Transverse colon (tissue), 4 donors: Measurements from ENCODE around the gene MDFI. TPM values are rescaled to one million over a fixed set of nuclear protein-coding genes. Genes with fewer than 3 reads are reported as not detected.

Experiments used
- DNase-seq: peaks from one replicate; pipeline ENCODE4 v3.0.0-alpha.2; 2019
- H3K27ac ChIP-seq, 4 donors: fragments of 200-600 bp; sonication (generic); 2 replicates each; pipeline ENCODE4 v1.5.1; 2016 to 2018; ENCODE audit warnings: inconsistent platforms in 4 of 4
- H3K27me3 ChIP-seq: fragments of 200-600 bp; sonication (generic); 2 replicates; pipeline ENCODE4 v1.5.1; 2017; ENCODE audit warnings: inconsistent platforms
- H3K36me3 ChIP-seq, 4 donors: fragments of 200-600 bp; sonication (generic); 2 replicates each; pipeline ENCODE4 v1.5.1; 2017 to 2019; ENCODE audit warnings: inconsistent platforms in 4 of 4
- H3K4me1 ChIP-seq, 4 donors: fragments of 200-600 bp; sonication (generic); 2 replicates each; pipeline ENCODE4 v1.5.1; 2017 to 2020; ENCODE audit warnings: inconsistent platforms in 4 of 4
- H3K4me3 ChIP-seq, 4 donors: fragments of 200-600 bp; sonication (generic); 1 replicate in 1 of 4; 2 replicates in 3 of 4; pipeline versions ENCODE4 v1.5.1 to v1.6.1; 2017 to 2019; ENCODE audit warnings: inconsistent platforms in 4 of 4
- H3K9me3 ChIP-seq, 2 donors: fragments of 200-600 bp; sonication (generic); 2 replicates each; pipeline ENCODE4 v1.5.1; 2017 to 2019; ENCODE audit warnings: inconsistent platforms in 2 of 2
- EP300 ChIP-seq: sonication (generic); formaldehyde crosslinking; IDR thresholded peaks from one replicate; pipeline ENCODE4 v1.6.1; 2017; ENCODE audit warnings: antibody characterized with exemption, low read depth
- POLR2A ChIP-seq: fragments of 450-650 bp; IDR thresholded peaks from one replicate; pipeline ENCODE4 v1.6.1; 2016; ENCODE audit warnings: antibody characterized with exemption, mild to moderate bottlenecking, moderate library complexity
- POLR2AphosphoS5 ChIP-seq, 3 donors: sonication (generic); formaldehyde crosslinking; IDR thresholded peaks; one replicate each; pipeline ENCODE4 v1.6.1; 2016; ENCODE audit warnings: antibody characterized with exemption in 3 of 3
- WGBS, 2 donors: methylation state at CpG; one replicate each; pipeline ENCODE4 v1.1.5; 2018; ENCODE audit warnings: low coverage in 1 of 2; 5-methylcytosine and 5-hydroxymethylcytosine counted together
- in situ Hi-C, 4 donors: fragments of 200-750 bp; cut with MboI; loops; one replicate each; pipeline versions ENCODE4 v1.15.0 to v1.15.1; 2017; ENCODE audit warnings: low sequenced_read_pairs in 3 of 4, low pct_ligation_motif_present in 1 of 4, low pct_unique_long_range_greater_than_20kb in 1 of 4
- intact Hi-C: fragments of 100-400 bp; cut with DNase I; formaldehyde crosslinking; loops from one replicate; pipeline ENCODE4 v1.15.1; 2023; ENCODE audit warnings: low total_unique reads
- total RNA-seq, 4 donors: library from RNA; depleted of rRNA; stranded (reverse); fragments of >200 nt; gene quantifications; one replicate each; pipeline ENCODE4 v1.1.0, GENCODE V29; 2016
- TF ChIP-seq, protein P1 (sequence below), 5 experiments: fragments of 200-600 bp in 3 of 5; fragments of 450-650 bp in 2 of 5; sonication (generic) in 3 of 5; IDR thresholded peaks; 1 replicate in 2 of 5; 2 replicates in 3 of 5; pipeline ENCODE4 v1.5.1; 2016 to 2017; ENCODE audit warnings: antibody characterized with exemption in 5 of 5, inconsistent platforms in 3 of 5, mild to moderate bottlenecking in 2 of 5, moderate library complexity in 1 of 5

MDFI gene
- total RNA-seq, 4 donors from 2014 or later = 2.1 to 2.2 TPM; not detected in 2

DNA sequence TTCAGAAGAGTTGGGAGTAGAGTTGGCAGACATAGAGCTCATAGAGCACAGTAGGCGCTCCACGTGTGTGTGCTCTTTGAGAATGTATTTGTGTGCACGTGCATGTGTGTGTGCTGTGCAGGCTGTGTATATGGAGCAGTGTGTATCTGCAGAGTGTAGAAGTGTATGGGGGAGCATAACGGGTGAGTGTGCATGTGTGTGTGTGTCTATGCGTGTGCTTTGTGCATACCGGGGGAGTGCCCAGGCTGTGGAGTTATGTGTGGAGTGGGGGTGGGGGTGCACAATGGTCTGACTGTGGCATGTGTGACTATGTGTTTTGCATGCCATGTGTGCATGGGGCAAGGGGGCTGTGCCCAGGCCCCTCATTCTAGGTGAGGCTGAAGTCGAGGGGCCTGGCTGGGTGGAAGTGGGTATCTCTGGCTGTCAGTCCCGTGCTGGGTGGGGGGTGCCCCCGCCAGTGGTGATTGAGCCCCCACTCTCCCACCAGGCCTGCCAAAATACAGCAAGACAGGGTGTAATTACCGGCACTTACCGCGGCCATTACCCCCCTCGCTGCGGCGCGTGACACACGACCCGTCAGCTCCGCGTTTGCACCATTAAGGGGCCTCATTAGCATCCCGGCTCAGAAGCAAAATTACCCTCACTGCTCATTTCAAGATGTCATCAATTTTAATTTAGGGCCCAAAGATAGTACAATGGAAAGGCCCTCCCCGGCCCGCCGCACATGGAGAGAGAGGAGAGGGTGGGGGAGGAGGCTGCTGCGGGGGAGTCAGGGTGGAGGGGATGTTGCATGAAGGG is 39.1 kb downstream of the MDFI start:
- H3K9me3 ChIP-seq = no peaks in the 10 kb centered on the region
- TF ChIP-seq, protein P1, sequence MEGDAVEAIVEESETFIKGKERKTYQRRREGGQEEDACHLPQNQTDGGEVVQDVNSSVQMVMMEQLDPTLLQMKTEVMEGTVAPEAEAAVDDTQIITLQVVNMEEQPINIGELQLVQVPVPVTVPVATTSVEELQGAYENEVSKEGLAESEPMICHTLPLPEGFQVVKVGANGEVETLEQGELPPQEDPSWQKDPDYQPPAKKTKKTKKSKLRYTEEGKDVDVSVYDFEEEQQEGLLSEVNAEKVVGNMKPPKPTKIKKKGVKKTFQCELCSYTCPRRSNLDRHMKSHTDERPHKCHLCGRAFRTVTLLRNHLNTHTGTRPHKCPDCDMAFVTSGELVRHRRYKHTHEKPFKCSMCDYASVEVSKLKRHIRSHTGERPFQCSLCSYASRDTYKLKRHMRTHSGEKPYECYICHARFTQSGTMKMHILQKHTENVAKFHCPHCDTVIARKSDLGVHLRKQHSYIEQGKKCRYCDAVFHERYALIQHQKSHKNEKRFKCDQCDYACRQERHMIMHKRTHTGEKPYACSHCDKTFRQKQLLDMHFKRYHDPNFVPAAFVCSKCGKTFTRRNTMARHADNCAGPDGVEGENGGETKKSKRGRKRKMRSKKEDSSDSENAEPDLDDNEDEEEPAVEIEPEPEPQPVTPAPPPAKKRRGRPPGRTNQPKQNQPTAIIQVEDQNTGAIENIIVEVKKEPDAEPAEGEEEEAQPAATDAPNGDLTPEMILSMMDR (IDR thresholded peaks at IDR 0.05) = no peak
- no peak for TF ChIP-seq POLR2AphosphoS5 (IDR thresholded peaks at IDR 0.05)
- no peak for TF ChIP-seq POLR2A
- TF ChIP-seq EP300 = no peak
- H3K4me3 ChIP-seq = no peak overlapping the region
- no peaks in the 10 kb centered on the region for H3K36me3 ChIP-seq
- 90 to 93% methylated on average over 15 to 25 of the region's 25 CpGs for WGBS, 2 donors
- no peak for DNase-seq
- in situ Hi-C loops = loop anchor here in 2 of 4 donors (10.0 to 25.0 kb wide), 3 partner anchors 83 to 315 kb away; no protein-coding TSS in a partner anchor
- H3K27ac ChIP-seq = no peak overlapping the region
- intact Hi-C loops = no loop called here
- H3K27me3 ChIP-seq = no peaks in the 10 kb centered on the region
- H3K4me1 ChIP-seq = peaks cover 0 to 5% (median 5%) of the 10 kb centered on the region in 4 donors

DNA sequence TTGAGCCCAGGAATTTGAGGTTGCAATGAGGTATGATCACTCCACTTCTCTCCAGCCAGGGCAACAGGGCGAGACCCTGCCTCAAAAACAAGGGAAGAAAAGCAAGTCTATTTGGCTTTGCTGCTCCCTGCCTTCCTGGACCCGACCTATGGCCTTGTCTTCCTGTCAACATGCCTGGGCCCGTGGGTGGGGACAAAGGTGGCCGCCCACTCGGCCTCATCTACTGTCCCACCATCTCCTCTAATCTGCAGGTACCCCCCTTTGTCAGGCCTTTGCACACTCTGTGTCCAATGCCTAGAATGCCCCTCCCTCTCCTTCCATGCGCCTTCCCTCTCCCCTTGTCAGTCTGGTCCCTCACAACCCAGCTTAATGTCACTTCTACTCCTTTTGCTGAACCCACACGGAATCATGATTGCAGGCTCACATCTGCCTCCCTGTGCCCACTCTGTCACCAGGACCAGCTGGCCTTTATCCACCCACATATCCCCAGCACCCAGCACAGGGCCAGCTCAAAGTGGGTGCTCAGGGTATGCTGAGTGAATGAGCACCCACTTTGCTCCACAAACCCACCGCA is 40.3 kb downstream of the MDFI start:
- in situ Hi-C loops = loop anchor here in 2 of 4 donors (10.0 to 25.0 kb wide), 3 partner anchors 84 to 316 kb away; no protein-coding TSS in a partner anchor
- 84 to 90% methylated on average over 2 to 8 of the region's 8 CpGs for WGBS, 2 donors
- DNase-seq = no peak
- TF ChIP-seq POLR2A = no peak
- no peak for TF ChIP-seq POLR2AphosphoS5 (IDR thresholded peaks at IDR 0.05)
- no peak for TF ChIP-seq EP300
- TF ChIP-seq, protein P1 (IDR thresholded peaks at IDR 0.05) = no peak
- H3K27me3 ChIP-seq = no peaks in the 10 kb centered on the region
- intact Hi-C loops = no loop called here
- H3K9me3 ChIP-seq = no peaks in the 10 kb centered on the region
- no peak overlapping the region for H3K27ac ChIP-seq
- H3K36me3 ChIP-seq = no peaks in the 10 kb centered on the region
- H3K4me3 ChIP-seq = no peak overlapping the region
- peaks cover 5 to 18% (median 17%) of the 10 kb centered on the region in 4 donors for H3K4me1 ChIP-seq

DNA sequence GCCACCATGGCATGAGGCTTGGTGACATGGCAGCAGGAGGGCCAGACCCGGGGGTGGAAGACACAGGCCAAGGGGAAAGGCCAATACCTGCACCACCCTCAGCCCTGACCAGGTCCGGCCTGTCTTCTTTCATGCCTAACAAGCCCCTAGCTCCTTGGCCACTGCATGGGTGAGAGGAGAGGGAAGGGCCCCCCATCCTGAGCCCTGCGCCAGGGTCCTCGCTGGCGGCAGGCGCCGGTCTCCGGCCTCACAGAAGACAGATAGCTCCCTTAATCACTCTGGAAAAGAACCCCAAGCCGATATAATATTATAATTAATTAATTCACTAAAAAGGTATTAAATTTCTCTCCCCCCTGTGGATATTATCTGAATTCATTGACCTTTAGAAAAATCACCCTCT is 41.4 kb downstream of the MDFI start:
- Histone ChIP-seq H3K27me3 (no peaks in the 10 kb centered on the region), H3K27ac (no peak overlapping the region), H3K36me3 (no peaks in the 10 kb centered on the region), H3K4me1 (peaks cover 5 to 22% (median 17%) of the 10 kb centered on the region in 4 donors), H3K4me3 (no peak overlapping the region), H3K9me3 (no peaks in the 10 kb centered on the region)
- WGBS, 2 donors = 93 to 95% methylated on average over 3 to 9 of the region's 9 CpGs
- no peak for TF ChIP-seq POLR2A
- no peak for TF ChIP-seq EP300
- TF ChIP-seq POLR2AphosphoS5 (IDR thresholded peaks at IDR 0.05) = no peak
- TF ChIP-seq, protein P1 (IDR thresholded peaks at IDR 0.05) = no peak
- intact Hi-C loops = loop anchor here (10.0 kb wide), 1 partner anchor 215 kb away; no protein-coding TSS in a partner anchor
- DNase-seq = no peak
- in situ Hi-C loops = loop anchor here in 3 of 4 donors (10.0 to 25.0 kb wide), 5 partner anchors 75 to 317 kb away; no protein-coding TSS in a partner anchor
